Neuronal stem cell (in vitro differentiated cells): ENCODE data around the gene GRID1.
"Not testable (repeated sequence)": the region's sequence is repeated elsewhere in the genome, so short reads cannot be mapped to it uniquely, and the experiment has no call there.

Source experiments
- DNase-seq: peaks from one replicate; pipeline ENCODE4 v3.0.0-alpha.2; 2013; ENCODE audit warnings: low spot score
- H2AFZ ChIP-seq: one replicate; pipeline ENCODE4 v1.6.1; 2013; ENCODE audit warnings: mild to moderate bottlenecking, low read length, inconsistent platforms
- H2AK5ac ChIP-seq: 2 replicates; pipeline ENCODE4 v1.6.1; 2013; ENCODE audit warnings: low read depth, mild to moderate bottlenecking, inconsistent platforms, low read length, moderate library complexity, mixed read lengths
- H2BK120ac ChIP-seq: 2 replicates; pipeline ENCODE4 v1.6.1; 2013; ENCODE audit warnings: low read depth, mild to moderate bottlenecking, inconsistent platforms, low read length, moderate library complexity, mixed read lengths
- H2BK12ac ChIP-seq: one replicate; pipeline ENCODE4 v1.6.1; 2013; ENCODE audit warnings: low read length, inconsistent platforms
- H2BK15ac ChIP-seq: 2 replicates; pipeline ENCODE4 v1.6.1; 2013; ENCODE audit warnings: mild to moderate bottlenecking, low read length, inconsistent platforms, mixed read lengths
- H2BK5ac ChIP-seq: one replicate; pipeline ENCODE4 v1.6.1; 2013; ENCODE audit warnings: inconsistent platforms, mild to moderate bottlenecking, low read length, moderate library complexity
- H3K14ac ChIP-seq: one replicate; pipeline ENCODE4 v1.6.1; 2013; ENCODE audit warnings: low read length, inconsistent platforms
- H3K18ac ChIP-seq: 2 replicates; pipeline ENCODE4 v1.6.1; 2013; ENCODE audit warnings: low read length, inconsistent platforms
- H3K23ac ChIP-seq: 2 replicates; pipeline ENCODE4 v1.6.1; 2013; ENCODE audit warnings: low read depth, mild to moderate bottlenecking, mixed read lengths, low read length, inconsistent platforms; ENCODE audit not compliant: poor library complexity
- H3K27ac ChIP-seq: replicated peaks from 3 replicates; pipeline ENCODE4 v1.5.1; 2013; ENCODE audit warnings: low read length, inconsistent platforms
- H3K27me3 ChIP-seq, 3 experiments: 2 replicates each; pipeline ENCODE4 v1.6.1; 2013; ENCODE audit warnings: low read length in 3 of 3, mild to moderate bottlenecking in 2 of 3, inconsistent platforms in 1 of 3, low read depth in 1 of 3, mixed read lengths in 1 of 3, moderate library complexity in 1 of 3; ENCODE audit not compliant: control insufficient read depth in 3 of 3, insufficient read depth in 3 of 3
- H3K36me3 ChIP-seq, 2 donors: replicated peaks in 1 of 2; 2 replicates each; pipeline ENCODE4 v1.6.1; 2013; ENCODE audit warnings: low read length in 2 of 2; ENCODE audit not compliant: control insufficient read depth in 2 of 2, insufficient read depth in 2 of 2
- H3K4ac ChIP-seq: 2 replicates; pipeline ENCODE4 v1.6.1; 2013; ENCODE audit warnings: inconsistent platforms, mild to moderate bottlenecking, low read length, moderate library complexity
- H3K4me1 ChIP-seq, 2 donors: 1 replicate in 1 of 2; 2 replicates in 1 of 2; pipeline ENCODE4 v1.6.1; 2013; ENCODE audit warnings: low read length in 2 of 2, low read depth in 1 of 2; ENCODE audit not compliant: control insufficient read depth in 2 of 2, insufficient read depth in 1 of 2
- H3K4me2 ChIP-seq: one replicate; pipeline ENCODE4 v1.6.1; 2013; ENCODE audit warnings: mild to moderate bottlenecking, low read length, inconsistent platforms; ENCODE audit not compliant: insufficient read depth, poor library complexity, severe bottlenecking
- H3K4me3 ChIP-seq, 2 donors: 2 replicates each; pipeline ENCODE4 v1.5.1; 2013; ENCODE audit warnings: low read length in 2 of 2, mild to moderate bottlenecking in 2 of 2, inconsistent platforms in 1 of 2, moderate library complexity in 1 of 2
- H3K79me1 ChIP-seq: one replicate; pipeline ENCODE4 v1.6.1; 2013; ENCODE audit warnings: low read depth, mild to moderate bottlenecking, inconsistent platforms, low read length, moderate library complexity
- H3K9ac ChIP-seq: one replicate; pipeline ENCODE4 v1.6.1; 2013; ENCODE audit warnings: mild to moderate bottlenecking, low read depth, low read length, inconsistent platforms; ENCODE audit not compliant: poor library complexity
- H3K9me3 ChIP-seq, 2 donors: replicated peaks in 1 of 2; 2 replicates each; pipeline versions ENCODE3 to v1.6.1; 2013; ENCODE audit warnings: low read length in 2 of 2, mild to moderate bottlenecking in 2 of 2, inconsistent platforms in 1 of 2, low read depth in 1 of 2, mixed read lengths in 1 of 2, moderate library complexity in 1 of 2; ENCODE audit not compliant: control insufficient read depth in 2 of 2, insufficient read depth in 1 of 2
- H4K8ac ChIP-seq: one replicate; pipeline ENCODE4 v1.6.1; 2013; ENCODE audit warnings: low read depth, mild to moderate bottlenecking, inconsistent platforms, low read length, moderate library complexity
- H4K91ac ChIP-seq: one replicate; pipeline ENCODE4 v1.6.1; 2013; ENCODE audit warnings: low read length, low read depth, mild to moderate bottlenecking, inconsistent platforms; ENCODE audit not compliant: poor library complexity
- WGBS, 2 donors: extraction: QIAGEN DNeasy Blood & Tissue Kit; methylation state at CpG; one replicate each; pipeline ENCODE4 v1.1.7; 2013; ENCODE audit warnings: missing lambda C conversion rate in 2 of 2, mixed read lengths in 1 of 2; ENCODE audit not compliant: insufficient read length in 2 of 2, insufficient replicate concordance in 1 of 2; ENCODE audit errors: extremely low coverage in 2 of 2; 5-methylcytosine and 5-hydroxymethylcytosine counted together

The GRID1 gene

GRCh38 chr10:85847085-85847484 is 519.5 kb downstream of the GRID1 start:
- H3K23ac ChIP-seq: no peak overlapping the region
- no peak overlapping the region for H3K18ac ChIP-seq
- H3K4ac ChIP-seq: no peak overlapping the region
- no peak overlapping the region for H2AFZ ChIP-seq
- no peak for DNase-seq
- H3K14ac ChIP-seq: no peak overlapping the region
- no peak overlapping the region for H3K4me2 ChIP-seq
- no peak overlapping the region for H2BK15ac ChIP-seq
- no peak overlapping the region for H2BK12ac ChIP-seq
- H3K27ac ChIP-seq: no peak overlapping the region
- no peak overlapping the region for H2AK5ac ChIP-seq
- H3K9ac ChIP-seq: no peak overlapping the region
- no peak overlapping the region for H3K4me3 ChIP-seq
- H3K27me3 ChIP-seq: no peaks in the 10 kb centered on the region
- H3K9me3 ChIP-seq: peaks cover 0 to 5% of the 10 kb centered on the region in 2 donors
- H3K4me1 ChIP-seq: peaks cover 0 to 5% of the 10 kb centered on the region in 2 donors
- no peak overlapping the region for H4K91ac ChIP-seq
- no peak overlapping the region for H4K8ac ChIP-seq
- H2BK5ac ChIP-seq: no peak overlapping the region
- H3K36me3 ChIP-seq: peaks cover 0 to 2% of the 10 kb centered on the region in 2 donors
- H2BK120ac ChIP-seq: no peak overlapping the region
- no peaks in the 10 kb centered on the region for H3K79me1 ChIP-seq

GRCh38 chr10:85838660-85839059 is 527.9 kb downstream of the GRID1 start:
- H4K91ac ChIP-seq, H2BK12ac ChIP-seq: not testable (repeated sequence)

GRCh38 chr10:85832988-85833387 is 533.6 kb downstream of the GRID1 start:
- H4K91ac ChIP-seq: no peak overlapping the region
- H3K23ac ChIP-seq: no peak overlapping the region
- no peaks in the 10 kb centered on the region for H3K27me3 ChIP-seq
- no peak overlapping the region for H3K4me3 ChIP-seq
- no peaks in the 10 kb centered on the region for H3K4me1 ChIP-seq
- no peak overlapping the region for H4K8ac ChIP-seq
- H2AFZ ChIP-seq: no peak overlapping the region
- H3K9ac ChIP-seq: no peak overlapping the region
- H2BK120ac ChIP-seq: no peak overlapping the region
- H3K79me1 ChIP-seq: no peaks in the 10 kb centered on the region
- DNase-seq: no peak
- H3K14ac ChIP-seq: no peak overlapping the region
- no peak overlapping the region for H3K4ac ChIP-seq
- H3K18ac ChIP-seq: no peak overlapping the region
- H2BK15ac ChIP-seq: no peak overlapping the region
- H3K27ac ChIP-seq: no peak overlapping the region
- H2BK5ac ChIP-seq: no peak overlapping the region
- no peak overlapping the region for H3K4me2 ChIP-seq
- peaks cover 0 to 3% of the 10 kb centered on the region in 2 donors for H3K9me3 ChIP-seq
- WGBS, 2 donors: no CpG with 5 or more reads among the region's 1 CpG
- H2BK12ac ChIP-seq: no peak overlapping the region
- no peaks in the 10 kb centered on the region for H3K36me3 ChIP-seq
- no peak overlapping the region for H2AK5ac ChIP-seq

More at GRCh38 chr10:85838660-85839059, 527.9 kb downstream of the GRID1 start:
- H3K23ac ChIP-seq, H3K4ac ChIP-seq, H2BK5ac ChIP-seq, H3K9ac ChIP-seq, H4K8ac ChIP-seq, DNase-seq, H3K4me1 ChIP-seq, H3K79me1 ChIP-seq, H3K27ac ChIP-seq, H3K4me3 ChIP-seq, H3K14ac ChIP-seq, H2AK5ac ChIP-seq, H2BK120ac ChIP-seq, H3K18ac ChIP-seq, H2AFZ ChIP-seq, H3K36me3 ChIP-seq, H3K9me3 ChIP-seq, H2BK15ac ChIP-seq, H3K27me3 ChIP-seq, H3K4me2 ChIP-seq: not testable (repeated sequence)

GRCh38 chr10:85831422-85831821 is 535.2 kb downstream of the GRID1 start:
- Histone ChIP-seq H2BK15ac (no peak overlapping the region), H3K14ac (no peak overlapping the region), H2AFZ (no peak overlapping the region), H3K4me3 (no peak overlapping the region), H2AK5ac (no peak overlapping the region), H2BK120ac (no peak overlapping the region), H3K23ac (no peak overlapping the region), H3K4me2 (no peak overlapping the region), H3K4me1 (no peaks in the 10 kb centered on the region), H3K18ac (no peak overlapping the region), H3K4ac (no peak overlapping the region), H2BK12ac (no peak overlapping the region), H4K8ac (no peak overlapping the region), H3K79me1 (no peaks in the 10 kb centered on the region), H3K9ac (no peak overlapping the region), H2BK5ac (no peak overlapping the region), H4K91ac (no peak overlapping the region), H3K9me3 (peaks cover 0 to under 1% of the 10 kb centered on the region in 2 donors), H3K36me3 (peaks cover 0 to 2% of the 10 kb centered on the region in 2 donors), H3K27ac (no peak overlapping the region), H3K27me3 (no peaks in the 10 kb centered on the region)
- no peak for DNase-seq
- WGBS, 2 donors: no CpG with 5 or more reads among the region's 3 CpGs
